Heart left ventricle (tissue), 16 donors: ENCODE measurements around the gene RWDD1. TPM values are rescaled to one million over a fixed set of nuclear protein-coding genes. Genes with fewer than 3 reads are reported as not detected.

ENCODE experiments used
- ATAC-seq, 4 donors: fragments of 200-7000 bp; cut with Tn5 transposase; one replicate each; pipeline ENCODE4 v1.9.1; 2020 to 2022; ENCODE audit warnings: moderate library complexity in 4 of 4, mild to moderate bottlenecking in 3 of 4, moderate number of reproducible peaks in 1 of 4
- DNase-seq, 5 donors: peaks; one replicate each; pipeline ENCODE4 v3.0.0-alpha.2; 2020
- H3K27ac ChIP-seq, 12 donors: fragments of 200-600 bp; sonication (generic) in 4 of 12; one replicate each; pipeline versions ENCODE4 v1.5.0 to v1.8.0; 2016 to 2022; ENCODE audit warnings: mild to moderate bottlenecking in 2 of 12
- H3K27me3 ChIP-seq, 9 donors: fragments of 200-600 bp; sonication (generic) in 2 of 9; one replicate each; pipeline versions ENCODE4 v1.5.1 to v1.8.0; 2016 to 2022; ENCODE audit warnings: mild to moderate bottlenecking in 3 of 9
- H3K36me3 ChIP-seq, 9 donors: fragments of 200-600 bp; sonication (generic) in 2 of 9; one replicate each; pipeline versions ENCODE4 v1.5.0 to v1.8.0; 2018 to 2022; ENCODE audit warnings: mild to moderate bottlenecking in 2 of 9
- H3K4me1 ChIP-seq, 12 donors: fragments of 200-600 bp; sonication (generic) in 4 of 12; one replicate each; pipeline versions ENCODE4 v1.5.0 to v1.8.0; 2016 to 2022; ENCODE audit warnings: mild to moderate bottlenecking in 3 of 12
- H3K4me3 ChIP-seq, 12 donors: fragments of 200-600 bp; sonication (generic) in 4 of 12; one replicate each; pipeline versions ENCODE4 v1.5.0 to v1.8.0; 2017 to 2022; ENCODE audit warnings: mild to moderate bottlenecking in 9 of 12, moderate library complexity in 4 of 12
- H3K9me3 ChIP-seq, 12 donors: fragments of 200-600 bp; sonication (generic) in 4 of 12; one replicate each; pipeline versions ENCODE4 v1.5.0 to v1.8.0; 2016 to 2022; ENCODE audit warnings: mild to moderate bottlenecking in 1 of 12
- POLR2A ChIP-seq, 2 donors: fragments of 450-650 bp; IDR thresholded peaks; one replicate each; pipeline ENCODE4 v1.6.1; 2017; ENCODE audit warnings: antibody characterized with exemption in 2 of 2, mild to moderate bottlenecking in 2 of 2, moderate library complexity in 2 of 2
- WGBS, 4 donors: extraction: QIAGEN DNeasy Blood & Tissue Kit in 2 of 4; methylation state at CpG; one replicate each; pipeline versions ENCODE4 v1.1.5 to v1.1.7; 2013 to 2018; 5-methylcytosine and 5-hydroxymethylcytosine counted together
- intact Hi-C, 10 donors: fragments of 100-400 bp; cut with DNase I; formaldehyde crosslinking; loops; one replicate each; pipeline versions ENCODE4 v1.11.1 to v1.14.2; 2022
- polyA plus RNA-seq, 2 donors: library from polyadenylated mRNA; stranded (reverse); fragments of 200-250 nt; gene quantifications; one replicate each; pipeline ENCODE4 v1.2.3, GENCODE V29; 2013
- total RNA-seq, 9 donors: library from RNA; depleted of rRNA in 2 of 9; stranded (reverse); fragments of >200 nt in 2 of 9; fragmentation: NEBNext Ultra II Directional in 3 of 9; extraction: Animal tissue kit (Norgen Biotek cat#: 25700) in 3 of 9; gene quantifications; one replicate each; pipeline versions ENCODE4 v1.1.0 to v1.2.4, GENCODE V29; 2016 to 2023
- TF ChIP-seq, protein P1 (sequence below), 12 donors: fragments of 200-600 bp; sonication (generic) in 4 of 12; IDR thresholded peaks; one replicate each; pipeline versions ENCODE4 v1.5.0 to v1.8.0; 2018 to 2022; ENCODE audit warnings: antibody characterized with exemption in 12 of 12, mild to moderate bottlenecking in 5 of 12
- donor health status: ischemic (EF 13 %, LVEDD 7.1; RV severe dilation, severe dysfunction).
- donor health status: healthy with polysubstance abuse.
- donor health status: DM: no; HTN: yes; CAD: no.
- donor health status: DM: no; HTN: no; CAD: no.
- donor health status: ischemic (EF 25% LVEDD 6.9; RV normal size, moderate dysfunction).
- donor health status: ischemic (EF 25% LVEDD 5.7; RV mildly dilated, moderate dysfunction).
- donor health status: healthy.
- donor health status: DM: yes; HTN: yes; CAD: no.
- donor health status: ischemic (EF 35%, LVEDD 5.7; RV mildly dilated, moderate dysfunction).
- donor health status: nonischemic (EF 11% LVEDD 7.7; RV severe dilation, severe dysfunction).
- donor health status: DM: yes; HTN: yes; CAD: no.
- donor health status: PGD.
- donor health status: ischemic (EF 29% LVEDD 5.4; RV normal size, mild dysfunction).
- donor health status: nonischemic (EF 23%, LVEDD 6.1; RV moderate dilation, normal function).

Gene RWDD1
- total and polyA plus RNA-seq, 11 donors = 35.9 to 124 (median 52.2) TPM

DNA sequence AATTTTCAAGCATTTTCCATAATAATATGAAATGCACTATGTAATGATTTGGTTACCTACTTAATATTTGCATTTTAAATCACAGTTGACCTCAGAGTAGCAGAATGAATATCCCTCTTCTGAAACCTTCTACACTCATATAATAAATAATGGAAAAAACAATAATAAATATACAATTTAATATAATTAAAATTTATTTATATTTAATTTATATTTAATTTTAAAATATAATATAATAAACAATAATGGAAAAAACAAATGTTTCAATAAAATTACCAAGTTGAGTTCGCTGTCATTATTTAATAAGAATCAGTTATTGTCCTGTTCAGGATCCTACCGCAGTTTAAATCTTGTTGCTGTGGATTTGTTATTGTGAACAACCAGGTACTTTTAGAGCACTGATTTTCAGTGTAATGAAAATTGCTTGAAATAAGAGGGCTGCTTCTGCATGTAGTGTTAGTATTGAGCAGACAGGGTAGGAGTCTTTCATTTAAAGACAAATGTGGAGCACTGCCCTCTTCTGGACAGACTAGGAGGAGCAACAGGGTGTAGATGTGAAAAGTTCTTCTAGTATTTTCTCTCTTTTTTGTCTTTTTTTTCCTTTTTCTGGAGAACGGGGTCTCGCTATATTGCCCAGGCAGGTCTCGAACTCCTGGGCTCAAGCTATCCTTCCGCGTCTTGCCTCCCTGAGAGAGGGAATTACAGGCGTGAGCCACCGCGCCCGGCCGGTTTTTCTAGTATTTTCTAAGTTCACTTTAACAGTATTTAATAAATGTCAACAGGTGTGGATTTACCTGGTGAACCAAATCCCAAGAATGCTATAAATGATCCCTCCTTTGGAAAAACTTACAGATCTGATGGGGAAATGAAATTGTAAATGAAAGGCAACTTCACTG, 39.4 kb upstream of the RWDD1 start:
- ATAC-seq = peak in 3 of 4 donors; percentile 89 to 90 (median 90)
- TF ChIP-seq, protein P1, sequence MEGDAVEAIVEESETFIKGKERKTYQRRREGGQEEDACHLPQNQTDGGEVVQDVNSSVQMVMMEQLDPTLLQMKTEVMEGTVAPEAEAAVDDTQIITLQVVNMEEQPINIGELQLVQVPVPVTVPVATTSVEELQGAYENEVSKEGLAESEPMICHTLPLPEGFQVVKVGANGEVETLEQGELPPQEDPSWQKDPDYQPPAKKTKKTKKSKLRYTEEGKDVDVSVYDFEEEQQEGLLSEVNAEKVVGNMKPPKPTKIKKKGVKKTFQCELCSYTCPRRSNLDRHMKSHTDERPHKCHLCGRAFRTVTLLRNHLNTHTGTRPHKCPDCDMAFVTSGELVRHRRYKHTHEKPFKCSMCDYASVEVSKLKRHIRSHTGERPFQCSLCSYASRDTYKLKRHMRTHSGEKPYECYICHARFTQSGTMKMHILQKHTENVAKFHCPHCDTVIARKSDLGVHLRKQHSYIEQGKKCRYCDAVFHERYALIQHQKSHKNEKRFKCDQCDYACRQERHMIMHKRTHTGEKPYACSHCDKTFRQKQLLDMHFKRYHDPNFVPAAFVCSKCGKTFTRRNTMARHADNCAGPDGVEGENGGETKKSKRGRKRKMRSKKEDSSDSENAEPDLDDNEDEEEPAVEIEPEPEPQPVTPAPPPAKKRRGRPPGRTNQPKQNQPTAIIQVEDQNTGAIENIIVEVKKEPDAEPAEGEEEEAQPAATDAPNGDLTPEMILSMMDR (IDR thresholded peaks at IDR 0.05) = peak; percentile 70 to 88 (median 81)
- no peak for TF ChIP-seq POLR2A (IDR thresholded peaks at IDR 0.05)
- peaks cover 0 to 16% (median 5%) of the 10 kb centered on the region in 12 donors for H3K4me1 ChIP-seq
- H3K9me3 ChIP-seq = no peaks in the 10 kb centered on the region
- H3K27me3 ChIP-seq = no peaks in the 10 kb centered on the region
- H3K36me3 ChIP-seq = no peaks in the 10 kb centered on the region
- peak in 4 of 5 donors; percentile 33 to 56 (median 54) for DNase-seq
- 80 to 84% (median 83%) methylated on average over 12 of the region's 12 CpGs for WGBS, 4 donors
- H3K27ac ChIP-seq = no peak overlapping the region
- intact Hi-C loops = loop anchor here in 9 of 10 donors (2.0 to 10.0 kb wide), 7 partner anchors 85 to 315 kb away; no protein-coding TSS in a partner anchor
- no peak overlapping the region for H3K4me3 ChIP-seq

GRCh38 chr6:116533233-116533957, 37.9 kb upstream of the RWDD1 start:
- Histone ChIP-seq H3K36me3 (no peaks in the 10 kb centered on the region), H3K27ac (no peak overlapping the region), H3K4me1 (peaks cover 0 to 13% (median 1%) of the 10 kb centered on the region in 12 donors), H3K9me3 (no peaks in the 10 kb centered on the region), H3K4me3 (no peak overlapping the region), H3K27me3 (no peaks in the 10 kb centered on the region)
- no peak for DNase-seq
- intact Hi-C loops = loop anchor here in 9 of 10 donors (2.0 to 10.0 kb wide), 7 partner anchors 86 to 316 kb away; no protein-coding TSS in a partner anchor
- ATAC-seq = no peak
- TF ChIP-seq POLR2A (IDR thresholded peaks at IDR 0.05) = no peak
- TF ChIP-seq, protein P1 (IDR thresholded peaks at IDR 0.05) = no peak
- 65 to 73% (median 70%) methylated on average over 9 of the region's 9 CpGs for WGBS, 4 donors

- intact Hi-C loops = loop anchor here in 5 of 10 donors (5.0 to 10.0 kb wide), 3 partner anchors 37 to 112 kb away; partner anchors contain the start of gene RWDD1 (in 1 of the 5)
- peaks cover 0 to 6% (median 0%) of the 10 kb centered on the region in 12 donors for H3K4me1 ChIP-seq
- H3K9me3 ChIP-seq = no peaks in the 10 kb centered on the region
- ATAC-seq (no peak), DNase-seq (no peak)
- TF ChIP-seq, protein P1 (IDR thresholded peaks at IDR 0.05) = no peak
- no peak for TF ChIP-seq POLR2A (IDR thresholded peaks at IDR 0.05)
- no peaks in the 10 kb centered on the region for H3K36me3 ChIP-seq
- no peak overlapping the region for H3K4me3 ChIP-seq
- H3K27ac ChIP-seq = no peak overlapping the region
- H3K27me3 ChIP-seq = no peaks in the 10 kb centered on the region
Measured at GRCh38 chr6:116535109-116535508, 36.2 kb upstream of the RWDD1 start.
